HEK293 (cell line): ENCODE measurements around the gene CNOT6L.

Source experiments
- ELK4 ChIP-seq: IDR thresholded peaks from 2 replicates; pipeline ENCODE4 v1.6.1; 2011; ENCODE audit warnings: mild to moderate bottlenecking, low read depth, low read length, borderline replicate concordance
- FEZF1 ChIP-seq: fragments of 450-650 bp; formaldehyde crosslinking; IDR thresholded peaks from 2 replicates; pipeline ENCODE4 v1.5.1; 2016; ENCODE audit warnings: missing biosample characterization, missing genetic modification characterization
- SCRT1 ChIP-seq: fragments of 450-650 bp; formaldehyde crosslinking; IDR thresholded peaks from 2 replicates; pipeline ENCODE4 v1.5.1; 2016; ENCODE audit warnings: missing biosample characterization, missing genetic modification characterization, borderline replicate concordance
- ZBTB21 ChIP-seq: fragments of 450-650 bp; formaldehyde crosslinking; IDR thresholded peaks from 2 replicates; pipeline ENCODE4 v1.5.1; 2017; ENCODE audit warnings: missing biosample characterization, missing genetic modification characterization
- ZBTB44 ChIP-seq: fragments of 450-650 bp; IDR thresholded peaks from 2 replicates; pipeline ENCODE4 v1.5.1; 2018; ENCODE audit warnings: missing biosample characterization, mild to moderate bottlenecking, missing genetic modification characterization
- ZFP41 ChIP-seq: fragments of 450-650 bp; formaldehyde crosslinking; IDR thresholded peaks from 2 replicates; pipeline ENCODE4 v1.5.1; 2016; ENCODE audit warnings: missing biosample characterization, missing genetic modification characterization, borderline replicate concordance
- ZNF146 ChIP-seq: fragments of 450-650 bp; formaldehyde crosslinking; IDR thresholded peaks from 2 replicates; pipeline ENCODE4 v1.5.1; 2016; ENCODE audit warnings: missing biosample characterization, missing genetic modification characterization
- ZNF169 ChIP-seq: fragments of 450-650 bp; formaldehyde crosslinking; IDR thresholded peaks from 2 replicates; pipeline ENCODE4 v1.5.1; 2016; ENCODE audit warnings: missing biosample characterization, missing genetic modification characterization
- ZNF184 ChIP-seq: fragments of 450-650 bp; IDR thresholded peaks from 2 replicates; pipeline ENCODE4 v1.5.1; 2018; ENCODE audit warnings: missing biosample characterization, mild to moderate bottlenecking, missing genetic modification characterization
- ZNF19 ChIP-seq: fragments of 450-650 bp; formaldehyde crosslinking; IDR thresholded peaks from 2 replicates; pipeline ENCODE4; 2016; ENCODE audit warnings: missing biosample characterization, missing genetic modification characterization, low read depth
- ZNF214 ChIP-seq: fragments of 450-650 bp; formaldehyde crosslinking; IDR thresholded peaks from 2 replicates; pipeline ENCODE4 v1.5.1; 2017; ENCODE audit warnings: missing biosample characterization, mild to moderate bottlenecking, missing genetic modification characterization, borderline replicate concordance
- ZNF239 ChIP-seq: fragments of 450-650 bp; formaldehyde crosslinking; IDR thresholded peaks from 2 replicates; pipeline ENCODE4 v1.5.1; 2016; ENCODE audit warnings: missing biosample characterization, missing genetic modification characterization
- ZNF280C ChIP-seq: fragments of 450-650 bp; formaldehyde crosslinking; IDR thresholded peaks from 2 replicates; pipeline ENCODE4 v1.5.1; 2016; ENCODE audit warnings: missing biosample characterization, missing genetic modification characterization
- ZNF354C ChIP-seq: fragments of 450-650 bp; formaldehyde crosslinking; IDR thresholded peaks from 2 replicates; pipeline ENCODE4 v1.5.1; 2016; ENCODE audit warnings: missing biosample characterization, missing genetic modification characterization, low read depth, borderline replicate concordance
- ZNF37A ChIP-seq: fragments of 450-650 bp; IDR thresholded peaks from 2 replicates; pipeline ENCODE4 v1.5.1; 2018; ENCODE audit warnings: missing biosample characterization, missing genetic modification characterization
- ZNF391 ChIP-seq: fragments of 450-650 bp; formaldehyde crosslinking; IDR thresholded peaks from 2 replicates; pipeline ENCODE4 v1.5.1; 2016; ENCODE audit warnings: low read depth, missing biosample characterization, missing genetic modification characterization, borderline replicate concordance
- ZNF48 ChIP-seq: fragments of 450-650 bp; formaldehyde crosslinking; IDR thresholded peaks from 2 replicates; pipeline ENCODE4 v1.5.1; 2016; ENCODE audit warnings: missing biosample characterization, missing genetic modification characterization
- ZNF514 ChIP-seq: fragments of 450-650 bp; formaldehyde crosslinking; IDR thresholded peaks from 2 replicates; pipeline ENCODE4 v1.5.1; 2016; ENCODE audit warnings: missing biosample characterization, missing genetic modification characterization
- ZNF561 ChIP-seq: fragments of 450-650 bp; IDR thresholded peaks from 2 replicates; pipeline ENCODE4 v1.5.1; 2018; ENCODE audit warnings: missing biosample characterization, missing genetic modification characterization, borderline replicate concordance
- ZNF645 ChIP-seq: fragments of 450-650 bp; formaldehyde crosslinking; IDR thresholded peaks from 2 replicates; pipeline ENCODE4; 2016; ENCODE audit warnings: missing biosample characterization, missing genetic modification characterization
- ZNF707 ChIP-seq: fragments of 450-650 bp; formaldehyde crosslinking; IDR thresholded peaks from 2 replicates; pipeline ENCODE4 v1.5.1; 2016; ENCODE audit warnings: missing biosample characterization, missing genetic modification characterization
- ZNF747 ChIP-seq: fragments of 450-650 bp; formaldehyde crosslinking; IDR thresholded peaks from 2 replicates; pipeline ENCODE4 v1.5.1; 2016; ENCODE audit warnings: missing biosample characterization, missing genetic modification characterization
- ZNF768 ChIP-seq: fragments of 450-650 bp; formaldehyde crosslinking; IDR thresholded peaks from 2 replicates; pipeline ENCODE4 v1.5.1; 2018; ENCODE audit warnings: missing biosample characterization, mild to moderate bottlenecking, missing genetic modification characterization
- ZNF776 ChIP-seq: fragments of 450-650 bp; formaldehyde crosslinking; IDR thresholded peaks from 2 replicates; pipeline ENCODE4 v1.5.0; 2017; ENCODE audit warnings: missing biosample characterization, missing genetic modification characterization, borderline replicate concordance
- TF ChIP-seq, protein P1 (sequence below): fragments of 450-650 bp; formaldehyde crosslinking; IDR thresholded peaks from 2 replicates; pipeline ENCODE4 v1.5.1; 2016; ENCODE audit warnings: missing biosample characterization, missing genetic modification characterization
- TF ChIP-seq, protein P2 (sequence below): fragments of 450-650 bp; formaldehyde crosslinking; IDR thresholded peaks from 2 replicates; pipeline ENCODE4 v1.5.1; 2016; ENCODE audit warnings: missing biosample characterization, missing genetic modification characterization

Gene CNOT6L

GRCh38 chr4:77819843-77820648 is 878 bp upstream of the CNOT6L start (continued):
- TF ChIP-seq ZNF707 (no peak), ZNF768 (peak; percentile 44; the same call in 1 of the 2 replicates), SCRT1 (tag by site-specific recombination) (no peak), ZBTB44 (tag by site-specific recombination) (no peak), ZNF214 (tag by site-specific recombination) (no peak), ZNF645 (no peak), ZNF19 (tag by site-specific recombination) (no peak), ZNF354C (tag by site-specific recombination) (no peak), ZNF561 (tag by site-specific recombination) (no peak), ELK4 (no peak), ZFP41 (tag by site-specific recombination) (no peak), ZNF48 (no peak), ZNF37A (tag by site-specific recombination) (no peak), ZNF184 (tag by site-specific recombination) (no peak), ZBTB21 (tag by site-specific recombination) (no peak), ZNF280C (no peak), ZNF514 (no peak), ZNF239 (no peak), ZNF169 (tag by site-specific recombination) (no peak), ZNF747 (tag by site-specific recombination) (no peak), ZNF391 (tag by site-specific recombination) (no peak), ZNF776 (tag by site-specific recombination) (no peak), ZNF146 (tag by site-specific recombination) (no peak), FEZF1 (tag by site-specific recombination) (no peak)
- TF ChIP-seq, protein P1, sequence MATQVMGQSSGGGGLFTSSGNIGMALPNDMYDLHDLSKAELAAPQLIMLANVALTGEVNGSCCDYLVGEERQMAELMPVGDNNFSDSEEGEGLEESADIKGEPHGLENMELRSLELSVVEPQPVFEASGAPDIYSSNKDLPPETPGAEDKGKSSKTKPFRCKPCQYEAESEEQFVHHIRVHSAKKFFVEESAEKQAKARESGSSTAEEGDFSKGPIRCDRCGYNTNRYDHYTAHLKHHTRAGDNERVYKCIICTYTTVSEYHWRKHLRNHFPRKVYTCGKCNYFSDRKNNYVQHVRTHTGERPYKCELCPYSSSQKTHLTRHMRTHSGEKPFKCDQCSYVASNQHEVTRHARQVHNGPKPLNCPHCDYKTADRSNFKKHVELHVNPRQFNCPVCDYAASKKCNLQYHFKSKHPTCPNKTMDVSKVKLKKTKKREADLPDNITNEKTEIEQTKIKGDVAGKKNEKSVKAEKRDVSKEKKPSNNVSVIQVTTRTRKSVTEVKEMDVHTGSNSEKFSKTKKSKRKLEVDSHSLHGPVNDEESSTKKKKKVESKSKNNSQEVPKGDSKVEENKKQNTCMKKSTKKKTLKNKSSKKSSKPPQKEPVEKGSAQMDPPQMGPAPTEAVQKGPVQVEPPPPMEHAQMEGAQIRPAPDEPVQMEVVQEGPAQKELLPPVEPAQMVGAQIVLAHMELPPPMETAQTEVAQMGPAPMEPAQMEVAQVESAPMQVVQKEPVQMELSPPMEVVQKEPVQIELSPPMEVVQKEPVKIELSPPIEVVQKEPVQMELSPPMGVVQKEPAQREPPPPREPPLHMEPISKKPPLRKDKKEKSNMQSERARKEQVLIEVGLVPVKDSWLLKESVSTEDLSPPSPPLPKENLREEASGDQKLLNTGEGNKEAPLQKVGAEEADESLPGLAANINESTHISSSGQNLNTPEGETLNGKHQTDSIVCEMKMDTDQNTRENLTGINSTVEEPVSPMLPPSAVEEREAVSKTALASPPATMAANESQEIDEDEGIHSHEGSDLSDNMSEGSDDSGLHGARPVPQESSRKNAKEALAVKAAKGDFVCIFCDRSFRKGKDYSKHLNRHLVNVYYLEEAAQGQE (tag by site-specific recombination), result no peak
- TF ChIP-seq, protein P2, sequence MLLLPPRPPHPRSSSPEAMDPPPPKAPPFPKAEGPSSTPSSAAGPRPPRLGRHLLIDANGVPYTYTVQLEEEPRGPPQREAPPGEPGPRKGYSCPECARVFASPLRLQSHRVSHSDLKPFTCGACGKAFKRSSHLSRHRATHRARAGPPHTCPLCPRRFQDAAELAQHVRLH (tag by site-specific recombination), result no peak
